Measurements from ENCODE around the gene KCNC1. TPM values are rescaled to one million over a fixed set of nuclear protein-coding genes. Genes with fewer than 3 reads are reported as not detected.

The KCNC1 gene
- polyA plus RNA-seq, 1 donor from 2014 or later: 8.9 TPM

DNA sequence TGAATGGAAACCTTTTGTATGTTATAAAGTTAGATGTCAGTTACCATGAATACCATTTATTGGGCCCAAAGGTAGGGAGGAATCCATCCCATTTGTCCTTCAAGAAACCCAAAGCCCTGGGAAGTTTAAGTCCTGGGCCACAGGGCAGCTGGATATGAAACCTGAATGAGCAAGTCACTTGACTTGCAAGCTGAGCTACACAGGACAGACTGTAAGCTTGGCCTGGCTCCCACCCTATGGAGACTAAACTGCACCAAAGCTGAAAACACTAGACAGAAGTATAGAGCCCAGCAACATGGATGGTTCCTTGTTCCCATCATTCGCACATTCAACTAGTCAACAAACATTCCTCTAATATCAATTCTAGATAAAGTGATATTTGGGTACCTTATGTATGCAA lies 71.3 kb downstream of the KCNC1 start:
- TF ChIP-seq MXI1 (conservative IDR thresholded peaks at IDR 0.05; ENCODE audit: poor library complexity, severe bottlenecking): no peak
- TF ChIP-seq, protein P1, sequence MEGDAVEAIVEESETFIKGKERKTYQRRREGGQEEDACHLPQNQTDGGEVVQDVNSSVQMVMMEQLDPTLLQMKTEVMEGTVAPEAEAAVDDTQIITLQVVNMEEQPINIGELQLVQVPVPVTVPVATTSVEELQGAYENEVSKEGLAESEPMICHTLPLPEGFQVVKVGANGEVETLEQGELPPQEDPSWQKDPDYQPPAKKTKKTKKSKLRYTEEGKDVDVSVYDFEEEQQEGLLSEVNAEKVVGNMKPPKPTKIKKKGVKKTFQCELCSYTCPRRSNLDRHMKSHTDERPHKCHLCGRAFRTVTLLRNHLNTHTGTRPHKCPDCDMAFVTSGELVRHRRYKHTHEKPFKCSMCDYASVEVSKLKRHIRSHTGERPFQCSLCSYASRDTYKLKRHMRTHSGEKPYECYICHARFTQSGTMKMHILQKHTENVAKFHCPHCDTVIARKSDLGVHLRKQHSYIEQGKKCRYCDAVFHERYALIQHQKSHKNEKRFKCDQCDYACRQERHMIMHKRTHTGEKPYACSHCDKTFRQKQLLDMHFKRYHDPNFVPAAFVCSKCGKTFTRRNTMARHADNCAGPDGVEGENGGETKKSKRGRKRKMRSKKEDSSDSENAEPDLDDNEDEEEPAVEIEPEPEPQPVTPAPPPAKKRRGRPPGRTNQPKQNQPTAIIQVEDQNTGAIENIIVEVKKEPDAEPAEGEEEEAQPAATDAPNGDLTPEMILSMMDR (IDR thresholded peaks at IDR 0.05; ENCODE audit: poor library complexity, severe bottlenecking): no peak
- no peak for TF ChIP-seq POLR2AphosphoS5 (IDR thresholded peaks at IDR 0.05)
- TF ChIP-seq RAD21 (conservative IDR thresholded peaks at IDR 0.05): no peak
- TF ChIP-seq SMC3 (conservative IDR thresholded peaks at IDR 0.05; ENCODE audit: poor library complexity): no peak
- TF ChIP-seq EP300 (conservative IDR thresholded peaks at IDR 0.05; ENCODE audit: poor library complexity, severe bottlenecking): no peak
- TF ChIP-seq, protein P2, sequence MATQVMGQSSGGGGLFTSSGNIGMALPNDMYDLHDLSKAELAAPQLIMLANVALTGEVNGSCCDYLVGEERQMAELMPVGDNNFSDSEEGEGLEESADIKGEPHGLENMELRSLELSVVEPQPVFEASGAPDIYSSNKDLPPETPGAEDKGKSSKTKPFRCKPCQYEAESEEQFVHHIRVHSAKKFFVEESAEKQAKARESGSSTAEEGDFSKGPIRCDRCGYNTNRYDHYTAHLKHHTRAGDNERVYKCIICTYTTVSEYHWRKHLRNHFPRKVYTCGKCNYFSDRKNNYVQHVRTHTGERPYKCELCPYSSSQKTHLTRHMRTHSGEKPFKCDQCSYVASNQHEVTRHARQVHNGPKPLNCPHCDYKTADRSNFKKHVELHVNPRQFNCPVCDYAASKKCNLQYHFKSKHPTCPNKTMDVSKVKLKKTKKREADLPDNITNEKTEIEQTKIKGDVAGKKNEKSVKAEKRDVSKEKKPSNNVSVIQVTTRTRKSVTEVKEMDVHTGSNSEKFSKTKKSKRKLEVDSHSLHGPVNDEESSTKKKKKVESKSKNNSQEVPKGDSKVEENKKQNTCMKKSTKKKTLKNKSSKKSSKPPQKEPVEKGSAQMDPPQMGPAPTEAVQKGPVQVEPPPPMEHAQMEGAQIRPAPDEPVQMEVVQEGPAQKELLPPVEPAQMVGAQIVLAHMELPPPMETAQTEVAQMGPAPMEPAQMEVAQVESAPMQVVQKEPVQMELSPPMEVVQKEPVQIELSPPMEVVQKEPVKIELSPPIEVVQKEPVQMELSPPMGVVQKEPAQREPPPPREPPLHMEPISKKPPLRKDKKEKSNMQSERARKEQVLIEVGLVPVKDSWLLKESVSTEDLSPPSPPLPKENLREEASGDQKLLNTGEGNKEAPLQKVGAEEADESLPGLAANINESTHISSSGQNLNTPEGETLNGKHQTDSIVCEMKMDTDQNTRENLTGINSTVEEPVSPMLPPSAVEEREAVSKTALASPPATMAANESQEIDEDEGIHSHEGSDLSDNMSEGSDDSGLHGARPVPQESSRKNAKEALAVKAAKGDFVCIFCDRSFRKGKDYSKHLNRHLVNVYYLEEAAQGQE (IDR thresholded peaks at IDR 0.05; ENCODE audit: borderline replicate concordance): no peak
- no peak for TF ChIP-seq EZH2 (IDR thresholded peaks at IDR 0.05; ENCODE audit: borderline replicate concordance, insufficient read depth, low read length, poor library complexity, severe bottlenecking)
- no peak for TF ChIP-seq TAF1 (IDR thresholded peaks at IDR 0.05; ENCODE audit: low read depth)
- H3K4me2 ChIP-seq (ENCODE audit: low read length): no peak overlapping the region
- no peak overlapping the region for H3K27ac ChIP-seq (ENCODE audit: low read length)
- H3K9me2 ChIP-seq (ENCODE audit: insufficient read depth, low read length): no peaks in the 10 kb centered on the region
- H3K9me3 ChIP-seq (ENCODE audit: low read length): no peaks in the 10 kb centered on the region
- no peaks in the 10 kb centered on the region for H3K36me3 ChIP-seq (ENCODE audit: insufficient read depth, low read length)
- H3K9ac ChIP-seq (ENCODE audit: low read length): no peak overlapping the region
- H2AFZ ChIP-seq (ENCODE audit: low read depth, low read length): no peak overlapping the region
- H3K27me3 ChIP-seq (ENCODE audit: insufficient read depth, low read depth, low read length): no peaks in the 10 kb centered on the region
- H3K79me2 ChIP-seq (replicated peaks; ENCODE audit: insufficient read depth, low read length): no peaks in the 10 kb centered on the region
- no peaks in the 10 kb centered on the region for H4K20me1 ChIP-seq (ENCODE audit: insufficient read depth)
- no peaks in the 10 kb centered on the region for H3F3A ChIP-seq (ENCODE audit: insufficient read depth, low read length, poor library complexity, severe bottlenecking)
- no peak overlapping the region for H3K4me3 ChIP-seq (ENCODE audit: low read length)

DNA sequence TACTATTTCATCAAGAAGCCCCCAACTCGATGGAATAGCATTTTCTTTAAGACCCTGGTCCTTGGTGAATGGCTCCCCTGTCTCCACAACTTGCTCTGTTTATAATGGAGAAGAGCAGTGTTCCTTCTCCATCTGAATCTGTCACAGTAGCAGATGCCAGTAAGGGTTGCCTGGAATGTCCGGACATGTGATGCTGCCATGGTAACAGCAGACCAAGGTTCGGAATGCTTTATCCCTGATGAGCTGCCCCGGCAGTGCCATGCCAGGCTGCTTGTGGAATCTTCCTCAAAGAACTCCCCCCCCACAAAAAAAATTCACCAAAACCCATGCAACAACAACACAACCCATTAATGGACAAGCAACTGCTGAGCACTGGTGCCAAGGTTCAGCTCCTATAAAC lies 72.5 kb downstream of the KCNC1 start:
- no peak overlapping the region for H3K4me2 ChIP-seq (ENCODE audit: low read length)
- H3K9me2 ChIP-seq (ENCODE audit: insufficient read depth, low read length): no peaks in the 10 kb centered on the region
- no peaks in the 10 kb centered on the region for H3K9me3 ChIP-seq (ENCODE audit: low read length)
- H3K27ac ChIP-seq (ENCODE audit: low read length): no peak overlapping the region
- no peak overlapping the region for H3K9ac ChIP-seq (ENCODE audit: low read length)
- H3K4me3 ChIP-seq (ENCODE audit: low read length): no peak overlapping the region
- TF ChIP-seq, protein P2 (IDR thresholded peaks at IDR 0.05; ENCODE audit: borderline replicate concordance): no peak
- TF ChIP-seq TAF1 (IDR thresholded peaks at IDR 0.05; ENCODE audit: low read depth): no peak
- TF ChIP-seq, protein P1 (IDR thresholded peaks at IDR 0.05; ENCODE audit: poor library complexity, severe bottlenecking): no peak
- TF ChIP-seq MXI1 (conservative IDR thresholded peaks at IDR 0.05; ENCODE audit: poor library complexity, severe bottlenecking): no peak
- no peak for TF ChIP-seq POLR2AphosphoS5 (IDR thresholded peaks at IDR 0.05)
- no peak for TF ChIP-seq SMC3 (conservative IDR thresholded peaks at IDR 0.05; ENCODE audit: poor library complexity)
- no peak for TF ChIP-seq EZH2 (IDR thresholded peaks at IDR 0.05; ENCODE audit: borderline replicate concordance, insufficient read depth, low read length, poor library complexity, severe bottlenecking)
- no peak for TF ChIP-seq EP300 (conservative IDR thresholded peaks at IDR 0.05; ENCODE audit: poor library complexity, severe bottlenecking)
- TF ChIP-seq RAD21 (conservative IDR thresholded peaks at IDR 0.05): no peak
- no peaks in the 10 kb centered on the region for H3K79me2 ChIP-seq (replicated peaks; ENCODE audit: insufficient read depth, low read length)
- H3F3A ChIP-seq (ENCODE audit: insufficient read depth, low read length, poor library complexity, severe bottlenecking): no peaks in the 10 kb centered on the region
- no peak overlapping the region for H2AFZ ChIP-seq (ENCODE audit: low read depth, low read length)
- H3K27me3 ChIP-seq (ENCODE audit: insufficient read depth, low read depth, low read length): no peaks in the 10 kb centered on the region
- H3K36me3 ChIP-seq (ENCODE audit: insufficient read depth, low read length): no peaks in the 10 kb centered on the region
- no peaks in the 10 kb centered on the region for H4K20me1 ChIP-seq (ENCODE audit: insufficient read depth)
